Kidney capillary endothelial cell (primary cell): Measurements from ENCODE around the gene SEMA3G.
A peak's percentile ranks its signal among the peaks of the same experiment; 100 is the strongest.

ENCODE experiments used
- DNase-seq: peaks from one replicate; pipeline ENCODE4 v3.0.0-alpha.2; 2018; ENCODE audit warnings: low spot score

SEMA3G gene

DNA sequence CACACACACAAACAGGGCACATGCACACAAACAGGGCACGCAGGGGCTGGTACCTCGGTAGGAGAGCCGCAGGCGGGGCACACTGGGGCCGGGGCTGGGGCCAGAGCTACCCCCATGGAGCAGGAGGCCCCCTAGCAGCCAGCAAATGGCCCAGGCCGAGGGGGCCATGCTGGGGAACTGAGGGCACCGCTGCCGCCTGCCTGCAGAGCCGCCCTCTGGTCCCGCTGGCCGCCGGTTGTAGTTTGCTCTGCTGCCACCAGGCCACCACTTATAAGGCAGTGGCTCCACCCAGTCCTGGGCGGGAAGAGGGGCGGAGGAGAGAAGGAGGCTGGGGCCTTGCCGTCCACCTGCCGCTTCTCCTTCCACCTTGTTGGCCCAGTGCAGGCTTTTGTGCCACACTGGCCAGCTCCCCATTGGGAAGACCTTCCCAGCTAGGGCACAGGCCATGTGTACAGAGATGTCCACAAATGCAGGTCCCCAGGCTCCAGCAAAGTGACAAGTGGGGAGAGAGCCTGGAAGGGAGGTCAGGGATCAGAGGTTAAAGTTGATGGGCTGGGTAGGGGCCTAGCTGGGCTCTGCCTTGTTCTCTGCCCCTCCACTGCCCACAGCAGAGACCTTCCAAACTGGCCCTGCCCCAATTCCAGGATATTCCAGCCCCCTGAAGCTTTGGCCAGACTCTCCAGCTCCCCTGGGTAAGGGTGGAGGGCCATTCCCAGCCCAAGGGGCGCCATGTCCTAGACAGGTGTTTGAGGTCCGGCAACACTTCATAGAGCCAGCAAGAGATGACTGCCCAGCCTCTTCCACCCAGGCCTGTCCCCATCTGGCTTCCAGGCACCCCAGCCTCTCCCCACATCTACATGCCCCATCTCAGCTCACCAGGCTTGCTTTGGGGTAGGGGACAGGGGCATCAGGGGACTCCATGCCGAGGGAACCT is at the start of gene SEMA3G:
SEMA3G (minus strand) TSS at position 244 of the 934 bp plus-strand sequence; CDS start at position 168, 76 bp downstream.
- peak; percentile 59 for DNase-seq

DNA sequence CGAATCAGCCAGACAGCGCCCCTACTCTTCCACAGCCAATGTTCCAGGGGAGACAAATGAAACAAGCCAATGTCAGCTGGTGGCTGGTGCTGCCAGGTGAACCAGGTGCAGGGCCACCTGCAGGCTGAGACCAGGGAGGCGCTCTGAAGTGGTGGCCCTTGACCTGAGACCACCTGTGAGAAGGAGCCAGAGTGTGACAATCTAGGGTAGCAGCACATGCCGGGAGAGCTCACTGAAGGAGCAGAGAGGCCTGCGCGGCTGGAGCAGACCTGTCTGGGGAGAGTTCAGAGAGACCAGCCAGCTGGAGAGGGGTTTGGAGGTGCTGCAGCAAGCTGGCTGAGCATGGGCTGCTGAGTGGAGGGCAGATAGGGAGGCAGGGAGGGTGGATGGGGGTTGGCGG is 49.5 kb upstream of the SEMA3G start:
- peak; percentile 9 for DNase-seq

DNA sequence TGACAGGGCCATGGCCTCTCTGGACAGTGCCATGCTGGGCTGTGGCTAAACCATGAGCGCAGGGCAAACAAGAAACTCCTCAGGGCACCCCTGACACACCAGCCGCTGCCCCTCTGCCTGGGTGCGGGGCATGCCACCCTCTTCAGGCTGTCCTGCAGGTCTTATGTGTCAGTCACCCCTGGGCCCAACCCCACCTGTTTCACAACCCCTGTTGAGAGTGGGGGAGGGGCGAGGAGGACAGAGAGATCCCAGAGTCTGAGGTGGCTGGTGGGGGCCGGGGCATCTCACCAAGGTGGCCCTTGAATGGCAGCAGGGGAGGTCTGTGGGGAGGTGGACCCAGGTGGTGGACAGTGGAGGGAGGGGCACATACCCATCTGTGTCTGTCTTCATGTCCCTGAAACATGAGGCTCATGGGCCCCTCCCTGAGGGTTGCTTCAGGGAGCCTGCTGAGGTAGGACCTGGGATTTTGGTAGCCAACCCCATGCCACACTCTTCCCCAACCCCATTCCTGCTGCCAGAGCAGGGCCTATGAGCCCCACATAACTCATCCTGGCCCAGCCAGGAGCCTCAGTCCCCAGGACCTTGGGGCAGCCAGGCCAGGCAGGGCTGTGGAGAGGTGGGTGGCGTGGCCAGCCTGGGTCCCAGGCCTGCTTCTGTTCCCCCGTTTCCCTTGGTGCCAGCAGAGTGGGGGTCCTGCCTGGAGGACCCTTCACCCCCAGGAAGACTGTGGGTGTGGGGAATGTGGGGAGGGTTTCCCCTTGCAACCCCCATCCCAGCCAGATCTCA is 48.5 kb upstream of the SEMA3G start:
- no peak for DNase-seq

DNA sequence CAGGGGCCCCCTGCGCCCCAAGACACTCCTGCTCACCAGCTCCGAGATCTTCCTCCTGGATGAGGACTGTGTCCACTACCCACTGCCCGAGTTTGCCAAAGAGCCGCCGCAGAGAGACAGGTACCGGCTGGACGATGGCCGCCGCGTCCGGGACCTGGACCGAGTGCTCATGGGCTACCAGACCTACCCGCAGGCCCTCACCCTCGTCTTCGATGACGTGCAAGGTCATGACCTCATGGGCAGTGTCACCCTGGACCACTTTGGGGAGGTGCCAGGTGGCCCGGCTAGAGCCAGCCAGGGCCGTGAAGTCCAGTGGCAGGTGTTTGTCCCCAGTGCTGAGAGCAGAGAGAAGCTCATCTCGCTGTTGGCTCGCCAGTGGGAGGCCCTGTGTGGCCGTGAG is 47.2 kb upstream of the SEMA3G start:
- DNase-seq = no peak

DNA sequence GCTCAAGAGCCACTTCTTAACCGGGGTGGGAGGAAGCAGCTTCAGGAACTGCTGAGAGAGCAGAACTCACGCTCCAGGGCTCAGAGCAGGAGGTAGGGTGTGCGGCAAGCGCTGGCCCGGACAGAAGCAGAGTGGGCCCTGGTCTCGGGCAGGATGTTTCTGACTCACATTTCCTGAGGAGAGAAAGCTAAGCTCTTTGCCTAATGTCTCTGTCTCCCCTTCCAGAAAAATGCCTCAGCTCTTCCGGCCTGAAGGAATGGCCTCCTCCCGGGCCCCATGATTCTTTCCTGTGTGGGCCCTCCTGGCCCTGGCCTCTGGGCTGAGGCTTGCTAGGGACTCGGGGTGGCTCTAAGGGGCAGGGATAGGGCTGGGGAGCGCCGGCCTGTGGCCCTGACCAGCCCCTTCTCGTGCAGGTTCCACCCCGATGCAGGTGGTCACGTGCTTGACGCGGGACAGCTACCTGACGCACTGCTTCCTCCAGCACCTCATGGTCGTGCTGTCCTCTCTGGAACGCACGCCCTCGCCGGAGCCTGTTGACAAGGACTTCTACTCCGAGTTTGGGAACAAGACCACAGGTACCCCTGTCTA is 46.1 kb upstream of the SEMA3G start:
- peak; percentile 95 for DNase-seq

DNA sequence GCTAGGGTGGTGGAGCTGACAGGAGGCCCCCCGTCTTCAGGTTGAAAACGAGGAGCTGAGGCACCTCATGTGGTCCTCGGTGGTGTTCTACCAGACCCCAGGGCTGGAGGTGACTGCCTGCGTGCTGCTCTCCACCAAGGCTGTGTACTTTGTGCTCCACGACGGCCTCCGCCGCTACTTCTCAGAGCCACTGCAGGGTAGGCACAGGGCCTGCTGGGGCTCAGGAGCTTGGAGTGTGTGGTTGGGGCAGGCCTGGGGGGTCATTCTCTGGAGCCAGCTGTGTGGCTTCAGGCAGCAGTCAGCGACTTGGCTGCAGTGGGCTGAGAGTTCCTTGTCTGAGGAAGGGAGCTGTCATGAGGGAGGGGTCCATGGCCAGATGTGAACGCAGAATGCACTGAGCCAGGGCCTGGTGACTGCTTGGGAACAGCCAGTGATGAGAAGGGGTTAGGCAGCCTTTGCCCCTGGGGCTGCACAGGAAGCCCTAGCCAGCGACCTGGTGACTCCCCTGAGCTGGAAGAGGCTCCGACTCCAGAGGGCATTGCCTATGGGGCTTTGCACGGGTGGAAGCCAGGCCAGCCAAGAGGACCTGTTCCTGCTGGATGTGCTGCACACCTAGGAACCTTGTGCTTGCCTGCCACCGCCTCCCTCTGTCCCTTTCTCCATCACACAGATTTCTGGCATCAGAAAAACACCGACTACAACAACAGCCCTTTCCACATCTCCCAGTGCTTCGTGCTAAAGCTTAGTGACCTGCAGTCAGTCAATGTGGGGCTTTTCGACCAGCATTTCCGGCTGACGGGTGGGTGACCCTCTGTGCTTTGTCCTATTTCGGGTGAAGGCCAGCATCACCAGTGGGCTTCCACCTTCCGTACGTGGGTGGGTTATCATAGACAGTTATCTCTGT is 45.4 kb upstream of the SEMA3G start:
- DNase-seq = peak; percentile 18

DNA sequence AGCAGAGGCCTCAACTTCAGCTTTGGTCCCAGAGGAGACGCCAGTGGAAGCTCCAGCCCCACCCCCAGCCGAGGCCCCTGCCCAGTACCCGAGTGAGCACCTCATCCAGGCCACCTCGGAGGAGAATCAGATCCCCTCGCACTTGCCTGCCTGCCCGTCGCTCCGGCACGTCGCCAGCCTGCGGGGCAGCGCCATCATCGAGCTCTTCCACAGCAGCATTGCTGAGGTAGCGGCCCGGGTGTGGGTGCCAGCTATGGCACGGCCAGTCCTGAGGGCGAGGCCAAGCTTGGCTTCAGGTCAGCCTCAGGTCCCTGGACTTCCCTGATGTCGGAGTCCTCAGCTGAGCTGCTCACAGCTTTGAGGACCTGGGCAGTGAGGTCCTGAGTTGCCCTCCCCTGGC is 44.5 kb upstream of the SEMA3G start:
- DNase-seq = no peak

DNA sequence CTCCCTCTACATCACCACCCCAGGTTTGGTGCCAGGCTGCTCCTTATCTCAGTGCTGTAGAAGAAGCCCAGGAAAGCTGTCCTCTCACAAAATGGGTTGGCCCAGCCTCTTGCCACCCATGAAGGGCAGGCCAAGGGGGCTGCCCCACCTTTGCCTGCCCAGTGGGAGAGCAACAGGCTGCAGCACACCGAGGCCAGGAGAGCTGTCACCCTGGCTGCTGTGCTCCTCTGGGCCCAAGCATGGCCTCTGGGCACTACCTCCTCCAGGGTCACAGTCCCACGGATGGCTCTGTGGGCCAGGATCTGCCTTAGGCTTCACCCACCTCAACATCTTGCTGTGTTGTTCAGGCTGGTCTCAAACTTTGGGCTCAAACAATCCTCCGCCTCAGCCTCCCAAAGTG is 43.8 kb upstream of the SEMA3G start:
- no peak for DNase-seq

DNA sequence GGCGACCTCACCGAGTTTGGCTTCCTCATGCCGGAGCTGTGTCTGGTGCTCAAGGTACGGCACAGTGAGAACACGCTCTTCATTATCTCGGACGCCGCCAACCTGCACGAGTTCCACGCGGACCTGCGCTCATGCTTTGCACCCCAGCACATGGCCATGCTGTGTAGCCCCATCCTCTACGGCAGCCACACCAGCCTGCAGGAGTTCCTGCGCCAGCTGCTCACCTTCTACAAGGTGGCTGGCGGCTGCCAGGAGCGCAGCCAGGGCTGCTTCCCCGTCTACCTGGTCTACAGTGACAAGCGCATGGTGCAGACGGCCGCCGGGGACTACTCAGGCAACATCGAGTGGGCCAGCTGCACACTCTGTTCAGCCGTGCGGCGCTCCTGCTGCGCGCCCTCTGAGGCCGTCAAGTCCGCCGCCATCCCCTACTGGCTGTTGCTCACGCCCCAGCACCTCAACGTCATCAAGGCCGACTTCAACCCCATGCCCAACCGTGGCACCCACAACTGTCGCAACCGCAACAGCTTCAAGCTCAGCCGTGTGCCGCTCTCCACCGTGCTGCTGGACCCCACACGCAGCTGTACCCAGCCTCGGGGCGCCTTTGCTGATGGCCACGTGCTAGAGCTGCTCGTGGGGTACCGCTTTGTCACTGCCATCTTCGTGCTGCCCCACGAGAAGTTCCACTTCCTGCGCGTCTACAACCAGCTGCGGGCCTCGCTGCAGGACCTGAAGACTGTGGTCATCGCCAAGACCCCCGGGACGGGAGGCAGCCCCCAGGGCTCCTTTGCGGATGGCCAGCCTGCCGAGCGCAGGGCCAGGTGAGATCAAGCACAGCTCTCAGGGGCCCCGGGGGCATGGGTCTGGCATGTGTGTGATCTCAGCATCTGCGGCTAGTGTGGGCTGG is 43.1 kb upstream of the SEMA3G start:
- DNase-seq = no peak

DNA sequence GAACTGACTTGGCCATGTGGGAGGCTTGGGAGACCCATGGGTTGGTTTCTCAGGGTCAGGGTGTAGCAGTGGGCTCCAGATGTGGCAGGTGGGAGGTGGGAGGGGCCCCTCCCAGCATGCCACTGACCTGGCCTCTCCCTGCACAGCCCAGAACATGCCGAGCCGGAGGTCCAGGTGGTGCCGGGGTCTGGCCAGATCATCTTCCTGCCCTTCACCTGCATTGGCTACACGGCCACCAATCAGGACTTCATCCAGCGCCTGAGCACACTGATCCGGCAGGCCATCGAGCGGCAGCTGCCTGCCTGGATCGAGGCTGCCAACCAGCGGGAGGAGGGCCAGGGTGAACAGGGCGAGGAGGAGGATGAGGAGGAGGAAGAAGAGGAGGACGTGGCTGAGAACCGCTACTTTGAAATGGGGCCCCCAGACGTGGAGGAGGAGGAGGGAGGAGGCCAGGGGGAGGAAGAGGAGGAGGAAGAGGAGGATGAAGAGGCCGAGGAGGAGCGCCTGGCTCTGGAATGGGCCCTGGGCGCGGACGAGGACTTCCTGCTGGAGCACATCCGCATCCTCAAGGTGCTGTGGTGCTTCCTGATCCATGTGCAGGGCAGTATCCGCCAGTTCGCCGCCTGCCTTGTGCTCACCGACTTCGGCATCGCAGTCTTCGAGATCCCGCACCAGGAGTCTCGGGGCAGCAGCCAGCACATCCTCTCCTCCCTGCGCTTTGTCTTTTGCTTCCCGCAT is 42.3 kb upstream of the SEMA3G start:
- DNase-seq = no peak

DNA sequence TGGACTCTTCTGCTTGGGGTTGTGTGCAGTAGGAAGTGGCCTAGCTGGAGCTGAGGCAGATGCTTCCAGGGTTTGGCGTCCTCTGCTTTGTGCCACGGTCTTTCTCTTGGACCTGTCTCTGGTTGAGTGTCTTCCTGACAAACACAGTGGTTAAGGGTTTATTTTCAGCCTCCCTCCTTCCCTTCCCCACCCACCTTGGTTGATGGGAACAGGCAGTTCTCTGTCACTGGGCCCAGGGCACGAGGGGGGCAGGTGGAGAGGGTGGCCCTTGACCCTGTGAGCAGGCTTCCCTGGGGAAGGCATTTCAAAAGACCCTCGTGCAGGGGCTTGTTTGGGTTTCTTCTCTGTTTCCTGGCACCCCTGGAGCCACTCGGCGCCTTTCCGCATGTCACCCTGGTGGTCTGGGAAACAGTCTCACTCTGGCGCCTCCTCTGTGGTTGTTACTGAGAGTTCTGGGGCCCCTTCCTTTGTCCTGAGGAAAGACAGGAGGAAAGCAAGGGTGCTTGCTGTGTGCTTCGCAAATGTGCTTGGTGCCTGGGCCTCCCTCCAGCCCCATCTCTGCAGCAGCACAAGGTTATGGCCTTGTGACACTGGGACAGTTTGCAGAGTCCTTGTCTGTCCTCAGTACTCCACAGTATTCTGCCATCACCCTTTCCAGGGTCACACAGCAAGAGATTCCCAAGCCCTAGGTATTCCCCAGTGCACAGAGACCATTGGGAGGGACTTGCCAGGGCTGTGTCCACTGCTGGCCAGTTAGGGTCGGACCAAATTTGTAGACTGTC is 40.0 kb upstream of the SEMA3G start:
- DNase-seq = no peak

DNA sequence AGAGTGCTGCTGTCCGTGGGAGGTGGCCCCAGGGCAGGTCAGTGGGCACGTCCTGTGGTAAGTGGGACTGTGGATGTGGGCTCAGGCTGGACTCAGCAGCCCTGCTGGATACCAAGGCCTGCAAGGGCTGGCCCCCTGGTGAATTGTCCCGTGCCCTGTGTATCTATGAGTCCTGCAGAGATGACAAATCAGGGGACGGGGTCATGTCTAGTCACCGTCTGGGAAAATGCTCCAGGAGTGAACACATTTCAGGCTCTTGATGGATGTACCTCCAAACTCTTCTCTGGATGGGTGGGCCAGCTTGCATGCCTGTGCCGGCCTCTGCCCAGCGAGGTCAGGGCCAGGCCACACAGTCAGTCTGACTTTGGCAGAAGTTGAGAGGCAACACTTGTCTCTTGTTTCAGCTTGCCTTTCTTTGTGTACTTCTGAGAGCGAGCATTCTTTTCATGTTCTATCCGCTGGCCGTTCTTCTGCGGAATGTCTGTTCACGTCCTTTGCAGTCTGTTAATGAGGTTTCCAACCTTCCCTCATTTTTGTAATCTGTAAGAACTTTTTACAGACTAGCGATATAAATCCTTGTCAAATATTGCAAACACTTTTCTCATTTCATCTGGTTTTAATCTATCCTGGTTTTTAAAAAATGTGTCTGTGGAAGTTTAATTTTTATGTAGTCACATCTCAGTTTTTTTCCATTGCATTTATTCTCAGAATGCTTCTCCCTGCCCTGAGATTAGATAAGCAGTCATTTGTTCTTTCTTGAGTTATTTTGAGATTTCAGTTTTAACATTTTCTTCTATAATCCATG is 38.9 kb upstream of the SEMA3G start:
- DNase-seq = no peak

DNA sequence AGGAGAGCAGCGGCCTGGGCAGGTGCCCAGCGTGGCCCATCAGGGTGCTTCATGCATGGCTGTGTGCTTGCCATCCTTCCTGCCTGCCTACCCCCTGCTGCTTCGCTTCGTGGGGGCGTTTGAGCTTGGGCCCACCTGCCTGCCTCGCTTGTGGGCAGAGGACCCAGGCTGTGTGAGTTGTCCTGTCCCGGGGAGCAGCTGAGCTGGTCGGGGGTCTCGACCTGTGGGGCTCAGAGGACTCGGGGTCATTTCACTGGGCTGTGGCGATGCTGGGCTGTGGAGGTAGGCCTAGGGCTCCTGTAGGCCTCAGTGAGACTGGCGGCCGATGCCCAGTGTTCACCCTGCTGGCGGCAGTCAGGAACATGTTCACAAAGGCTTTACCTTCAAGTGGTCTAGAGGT is 38.2 kb upstream of the SEMA3G start:
- no peak for DNase-seq

DNA sequence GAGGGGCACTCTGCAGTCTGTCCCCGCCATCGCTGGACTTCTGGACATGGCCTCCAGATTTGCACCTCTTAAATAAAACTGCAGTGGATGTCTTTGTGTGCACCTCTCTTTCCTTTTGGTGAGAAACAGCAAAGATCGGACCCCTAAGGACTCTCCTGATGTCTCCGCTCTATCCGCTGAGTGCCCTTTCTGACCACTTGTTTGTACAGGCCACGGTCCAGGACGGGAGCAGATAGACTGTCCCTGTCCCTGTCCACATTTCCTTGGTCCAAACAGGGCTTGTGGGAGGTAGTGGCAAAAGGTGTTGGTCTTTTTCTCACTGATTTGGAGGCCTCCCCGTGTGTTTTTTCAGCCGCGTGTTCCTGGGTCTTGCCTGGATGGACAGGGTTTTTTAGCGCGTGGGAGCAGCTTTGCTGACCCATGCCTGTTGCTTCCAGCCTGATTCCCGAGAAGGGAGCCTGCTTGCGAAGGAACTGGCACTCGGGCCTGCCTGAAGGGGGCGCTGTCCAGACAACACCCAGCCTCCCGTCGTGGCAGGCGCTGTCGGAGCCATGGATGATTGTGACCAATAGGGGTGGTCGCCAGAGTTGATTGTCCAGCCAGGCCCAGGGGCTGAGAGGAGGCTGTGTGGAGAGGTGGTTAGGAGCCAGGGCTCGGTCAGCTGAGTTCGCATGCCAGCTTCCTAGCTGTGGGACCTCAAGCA is 37.1 kb upstream of the SEMA3G start:
- DNase-seq = peak; percentile 49

DNA sequence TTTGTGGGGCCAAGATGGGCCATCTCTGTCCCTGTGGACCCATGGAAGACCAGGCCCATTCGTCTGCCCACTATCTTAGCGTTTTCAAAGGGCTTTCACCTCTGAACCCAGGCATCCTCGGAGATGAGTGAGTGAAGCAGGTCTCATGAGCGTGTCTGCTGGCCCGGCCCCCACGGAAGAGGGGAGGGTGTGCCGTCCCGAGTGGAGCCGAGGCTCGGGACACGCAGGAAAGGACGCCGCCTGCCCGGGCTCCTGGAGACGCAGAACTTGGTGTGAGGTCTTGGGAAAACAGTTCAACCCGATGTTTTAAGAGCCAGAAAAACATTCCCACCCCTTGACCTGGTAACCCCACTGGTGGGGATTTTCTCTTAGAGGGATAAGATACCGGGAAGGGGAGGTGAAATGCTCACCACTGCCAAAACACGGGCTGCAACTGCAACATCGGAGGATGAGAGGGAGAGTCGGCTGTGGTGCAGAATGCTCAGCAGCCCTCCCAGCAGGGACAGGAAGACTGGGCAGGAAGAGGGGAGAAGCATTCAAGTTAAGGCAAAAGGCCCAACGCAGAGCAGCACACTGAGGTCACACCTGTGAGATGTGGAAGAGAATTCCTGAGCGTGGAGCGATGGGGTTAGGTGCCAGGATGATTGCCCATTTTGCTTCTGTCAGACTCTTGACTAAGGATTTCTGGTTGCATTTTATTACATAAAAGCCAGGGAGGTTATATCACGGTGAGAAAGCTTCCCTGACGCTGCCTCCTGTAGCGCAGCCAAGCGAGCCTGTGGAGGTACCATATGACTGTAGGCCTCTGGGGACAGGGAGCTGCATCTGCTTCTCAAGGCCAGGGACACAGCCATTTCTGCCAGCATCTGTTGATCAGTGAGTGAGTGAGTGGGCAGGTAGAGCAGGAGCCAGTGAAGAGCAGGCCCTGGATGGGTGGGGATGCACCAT is 36.1 kb upstream of the SEMA3G start:
- no peak for DNase-seq

DNA sequence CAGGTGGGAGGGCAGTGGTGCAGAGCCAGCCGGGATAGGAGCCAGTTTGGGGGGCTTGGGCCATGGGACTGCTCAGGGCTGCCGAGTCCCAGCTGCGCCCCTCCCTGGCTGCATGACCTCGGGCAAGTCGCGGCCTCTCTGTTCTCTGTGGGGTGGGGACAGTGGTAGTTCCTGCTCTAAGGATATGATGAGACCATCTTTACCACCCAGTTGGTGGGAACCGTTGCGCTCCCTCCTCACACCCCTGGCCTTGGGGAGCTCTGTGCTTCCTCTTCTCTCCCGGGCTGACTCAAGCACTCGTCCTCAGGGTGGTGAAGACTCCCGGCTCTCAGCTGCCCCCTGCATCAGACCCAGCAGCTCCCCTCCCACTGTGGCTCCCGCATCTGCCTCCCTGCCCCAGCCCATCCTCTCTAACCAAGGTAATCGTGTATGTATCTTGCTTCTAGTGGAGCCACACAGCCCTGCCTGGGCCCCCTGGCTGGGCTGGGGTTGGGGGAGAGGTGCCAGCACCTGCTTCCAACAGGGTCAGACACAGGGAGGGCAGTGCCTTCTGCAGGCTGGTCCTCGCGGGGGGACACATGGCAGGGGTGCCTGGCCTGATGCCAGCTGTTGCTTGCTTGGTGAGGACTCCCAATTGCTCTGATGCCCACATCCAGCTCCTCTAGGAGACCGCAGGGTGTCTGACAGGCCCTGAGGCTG is 35.1 kb upstream of the SEMA3G start:
- no peak for DNase-seq
